ENCODE data around the gene TMEM217.
"Not testable (repeated sequence)": the region's sequence is repeated elsewhere in the genome, so short reads cannot be mapped to it uniquely, and the experiment has no call there.

The TMEM217 gene

DNA sequence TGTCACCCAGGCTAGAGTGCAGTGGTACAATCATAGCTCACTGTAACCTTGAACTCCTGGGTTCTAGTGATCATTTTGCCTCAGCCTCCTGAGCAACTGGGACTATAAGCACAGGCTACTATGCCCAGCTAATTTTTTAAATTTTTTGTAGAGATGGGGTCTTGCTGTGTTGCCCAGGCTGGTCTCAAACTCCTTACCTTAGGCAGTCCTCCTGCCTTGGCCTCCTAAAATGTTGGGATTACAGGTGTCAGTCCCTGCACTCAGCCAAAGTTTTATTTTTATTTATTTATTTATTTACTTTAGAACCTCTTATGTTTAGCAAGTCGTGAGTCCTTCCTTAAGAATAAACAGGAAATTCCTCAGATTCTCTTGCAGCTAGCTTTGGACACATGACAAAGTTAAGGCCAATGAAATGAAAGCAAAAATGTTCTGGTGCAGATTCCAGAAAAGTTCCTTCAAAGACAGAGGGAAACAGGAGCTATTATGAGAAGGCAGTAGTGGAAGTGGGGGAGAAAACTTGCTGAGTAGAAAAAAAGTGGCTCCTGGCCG, 68.9 kb downstream of the TMEM217 start:
- Histone ChIP-seq H3K27ac (no peak overlapping the region), H3K36me3 (replicated peaks) (no peaks in the 10 kb centered on the region), H3K27me3 (replicated peaks) (no peaks in the 10 kb centered on the region), H3K4me3 (ENCODE audit: low read depth, low read length) (no peak overlapping the region)
- no peak for DNase-seq
- TF ChIP-seq, protein P1, sequence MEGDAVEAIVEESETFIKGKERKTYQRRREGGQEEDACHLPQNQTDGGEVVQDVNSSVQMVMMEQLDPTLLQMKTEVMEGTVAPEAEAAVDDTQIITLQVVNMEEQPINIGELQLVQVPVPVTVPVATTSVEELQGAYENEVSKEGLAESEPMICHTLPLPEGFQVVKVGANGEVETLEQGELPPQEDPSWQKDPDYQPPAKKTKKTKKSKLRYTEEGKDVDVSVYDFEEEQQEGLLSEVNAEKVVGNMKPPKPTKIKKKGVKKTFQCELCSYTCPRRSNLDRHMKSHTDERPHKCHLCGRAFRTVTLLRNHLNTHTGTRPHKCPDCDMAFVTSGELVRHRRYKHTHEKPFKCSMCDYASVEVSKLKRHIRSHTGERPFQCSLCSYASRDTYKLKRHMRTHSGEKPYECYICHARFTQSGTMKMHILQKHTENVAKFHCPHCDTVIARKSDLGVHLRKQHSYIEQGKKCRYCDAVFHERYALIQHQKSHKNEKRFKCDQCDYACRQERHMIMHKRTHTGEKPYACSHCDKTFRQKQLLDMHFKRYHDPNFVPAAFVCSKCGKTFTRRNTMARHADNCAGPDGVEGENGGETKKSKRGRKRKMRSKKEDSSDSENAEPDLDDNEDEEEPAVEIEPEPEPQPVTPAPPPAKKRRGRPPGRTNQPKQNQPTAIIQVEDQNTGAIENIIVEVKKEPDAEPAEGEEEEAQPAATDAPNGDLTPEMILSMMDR (IDR thresholded peaks at IDR 0.05; ENCODE audit: low read depth, low read length, missing control alignments) = no peak
- in situ Hi-C loops (cut with HindIII; ENCODE audit: low pct_ligation_motif_present, low sequenced_read_pairs) = no loop called here

DNA sequence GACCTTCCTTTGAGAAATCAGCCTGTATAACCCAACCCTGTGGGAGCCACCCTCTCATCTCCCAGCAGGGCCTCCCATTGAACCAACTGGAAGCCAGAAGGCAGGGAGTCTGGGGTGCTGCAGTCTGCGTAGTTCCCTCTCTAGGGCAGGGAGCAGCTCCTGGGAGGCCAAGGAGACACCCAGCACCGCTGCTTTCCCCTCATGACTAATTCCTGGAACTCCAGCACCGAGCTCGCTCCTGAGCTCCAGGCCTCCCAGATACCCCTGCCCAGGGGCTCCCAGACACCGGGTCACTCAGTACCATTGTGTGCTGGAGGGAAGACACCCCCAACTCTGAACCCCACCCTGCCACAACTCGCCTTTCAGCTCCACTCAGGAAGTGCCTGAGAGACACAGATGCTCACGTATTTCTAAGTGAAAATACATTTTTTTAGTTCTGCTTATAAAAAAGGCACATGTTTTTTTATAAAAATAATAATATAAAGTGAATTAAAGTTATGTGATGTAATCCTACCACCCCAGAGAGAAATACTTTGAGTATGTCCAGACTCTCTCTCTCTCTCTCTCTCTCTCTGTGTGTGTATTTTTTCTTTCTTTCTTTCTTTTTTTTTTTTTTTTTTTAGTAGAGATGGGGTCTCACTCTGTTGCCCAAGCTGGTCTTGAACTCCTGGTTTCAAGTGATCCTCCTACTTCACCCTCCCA, 70.5 kb downstream of the TMEM217 start:
- DNase-seq = no peak
- in situ Hi-C loops (cut with HindIII; ENCODE audit: low pct_ligation_motif_present, low sequenced_read_pairs) = no loop called here
- no peak overlapping the region for H3K27ac ChIP-seq
- TF ChIP-seq, protein P1 (IDR thresholded peaks at IDR 0.05; ENCODE audit: low read depth, low read length, missing control alignments) = no peak
- no peak overlapping the region for H3K4me3 ChIP-seq (ENCODE audit: low read depth, low read length)
- H3K36me3 ChIP-seq (replicated peaks) = no peaks in the 10 kb centered on the region
- H3K27me3 ChIP-seq (replicated peaks) = no peaks in the 10 kb centered on the region

DNA sequence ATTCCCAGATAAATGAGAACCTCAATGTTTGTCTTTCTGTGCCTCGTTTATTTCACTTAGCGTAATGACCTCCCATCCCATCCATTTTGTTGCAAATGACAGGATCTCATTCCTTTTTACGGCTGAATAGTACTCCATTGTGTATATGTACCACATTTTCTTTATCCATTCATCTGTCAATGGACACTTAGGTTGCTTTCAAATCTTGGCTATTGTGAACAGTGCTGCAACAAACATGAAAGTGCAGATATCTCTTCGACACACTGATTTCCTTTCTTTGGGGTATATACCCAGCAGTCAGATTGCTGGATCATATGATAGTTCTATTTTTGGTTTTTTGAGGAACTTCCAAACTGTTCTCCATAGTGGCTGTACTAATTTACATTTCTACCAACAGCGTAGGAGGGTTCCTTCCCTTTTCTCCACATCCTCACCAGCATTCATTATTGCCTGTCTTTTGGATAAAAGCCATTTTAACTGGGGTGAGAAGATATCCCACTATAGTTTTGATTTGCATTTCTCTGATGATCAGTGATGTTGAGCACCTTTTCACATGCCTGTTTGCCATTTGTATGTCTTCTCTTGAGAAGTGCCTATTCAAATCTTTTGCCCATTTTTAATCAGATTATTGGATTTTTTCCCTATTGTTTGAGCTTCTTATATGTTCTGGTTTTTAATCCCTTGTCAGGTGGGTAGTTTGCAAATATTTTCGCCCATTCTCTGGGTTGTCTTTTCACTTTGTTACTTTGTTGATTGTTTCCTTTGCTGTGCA, 71.8 kb downstream of the TMEM217 start:
- H3K36me3 ChIP-seq (replicated peaks); H3K27me3 ChIP-seq (replicated peaks); H3K27ac ChIP-seq; in situ Hi-C loops (cut with HindIII; ENCODE audit: low pct_ligation_motif_present, low sequenced_read_pairs); H3K4me3 ChIP-seq (ENCODE audit: low read depth, low read length); DNase-seq: not testable (repeated sequence)

DNA sequence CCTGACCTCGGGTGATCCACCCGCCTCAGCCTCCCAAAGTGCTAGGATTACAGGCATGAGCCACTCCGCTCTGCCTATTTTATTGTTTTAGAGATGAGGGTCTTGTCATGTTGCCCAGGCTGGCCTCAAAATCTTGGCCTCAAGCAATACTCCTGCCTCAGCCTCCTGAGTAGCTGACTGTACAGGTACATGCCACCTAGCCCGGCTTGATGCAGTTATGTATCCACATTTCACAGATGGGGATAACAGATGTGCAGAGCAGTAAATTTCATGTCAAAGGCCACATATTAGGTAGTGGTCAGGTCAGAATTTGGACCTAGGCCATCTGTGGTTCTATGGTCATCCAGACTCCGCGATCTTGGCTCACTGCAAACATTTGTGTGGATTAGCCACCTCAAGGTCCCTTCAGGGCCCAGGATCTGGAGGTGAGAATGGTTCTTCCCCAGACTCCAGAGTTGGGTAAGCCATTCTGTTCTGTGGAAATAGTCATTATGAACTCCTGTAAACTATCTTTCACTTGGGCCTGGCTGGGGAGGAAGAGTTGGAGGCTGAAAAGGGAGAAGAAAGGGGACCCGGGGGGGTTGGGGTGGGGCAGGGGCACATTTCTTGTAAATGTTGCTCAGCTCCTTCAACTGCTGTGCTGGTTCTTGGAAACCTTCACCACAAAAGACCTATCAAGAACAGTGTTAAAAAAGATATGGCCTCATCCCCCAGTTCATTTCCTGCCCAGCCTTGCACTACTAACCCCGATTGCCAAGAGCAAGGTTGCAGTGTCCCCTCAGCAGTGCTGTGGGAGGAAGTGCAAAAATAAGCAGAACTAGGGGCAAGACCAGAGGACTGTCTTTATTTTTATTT, 75.0 kb downstream of the TMEM217 start:
- H3K27ac ChIP-seq = no peak overlapping the region
- in situ Hi-C loops (cut with HindIII; ENCODE audit: low pct_ligation_motif_present, low sequenced_read_pairs) = no loop called here
- no peaks in the 10 kb centered on the region for H3K36me3 ChIP-seq (replicated peaks)
- no peak for DNase-seq
- TF ChIP-seq, protein P1 (IDR thresholded peaks at IDR 0.05; ENCODE audit: low read depth, low read length, missing control alignments) = no peak
- H3K27me3 ChIP-seq (replicated peaks) = no peaks in the 10 kb centered on the region
- H3K4me3 ChIP-seq (ENCODE audit: low read depth, low read length) = no peak overlapping the region

DNA sequence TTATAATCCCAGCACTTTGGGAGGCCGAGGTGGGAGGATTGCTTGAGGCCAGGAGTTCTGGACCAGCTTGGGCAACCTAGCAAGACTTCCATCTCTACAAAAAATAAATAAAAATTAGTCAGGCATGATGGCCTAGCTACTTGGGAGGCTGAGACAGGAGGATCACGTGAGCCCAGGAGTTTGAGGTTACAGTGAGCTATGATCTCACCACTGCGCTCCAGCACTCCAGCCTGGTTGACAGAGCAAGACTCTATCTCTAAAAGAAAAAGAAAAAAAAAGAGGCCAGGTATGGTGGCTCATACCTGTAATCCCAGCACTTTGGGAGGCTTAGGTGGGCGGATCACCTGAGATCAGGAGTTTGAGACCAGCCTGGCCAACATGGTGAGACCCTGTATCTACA, 77.3 kb downstream of the TMEM217 start:
- H3K27ac ChIP-seq; H3K36me3 ChIP-seq (replicated peaks); H3K27me3 ChIP-seq (replicated peaks); DNase-seq; in situ Hi-C loops (cut with HindIII; ENCODE audit: low pct_ligation_motif_present, low sequenced_read_pairs); H3K4me3 ChIP-seq (ENCODE audit: low read depth, low read length): not testable (repeated sequence)

DNA sequence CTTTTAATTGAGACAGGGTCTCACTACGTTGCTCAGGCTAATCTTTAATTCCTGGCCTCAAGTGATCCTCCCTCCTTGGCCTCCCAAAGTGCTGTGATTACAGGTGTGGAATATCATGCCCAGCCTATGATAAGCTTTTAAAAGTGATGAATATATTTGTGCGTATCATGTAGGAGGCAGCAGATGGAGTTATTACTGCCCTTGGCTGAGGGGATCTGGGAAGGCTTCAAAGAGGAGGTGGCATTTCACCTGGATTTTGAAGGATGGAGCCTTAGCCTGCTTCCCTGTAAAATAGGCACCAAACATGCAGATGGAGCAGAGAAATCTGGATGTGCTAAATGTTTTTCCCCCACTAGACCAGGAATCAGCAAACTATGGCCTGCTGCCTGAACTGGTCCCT, 77.9 kb downstream of the TMEM217 start:
- TF ChIP-seq, protein P1 (IDR thresholded peaks at IDR 0.05; ENCODE audit: low read depth, low read length, missing control alignments) = no peak
- Histone ChIP-seq H3K27ac (no peak overlapping the region), H3K27me3 (replicated peaks) (no peaks in the 10 kb centered on the region), H3K4me3 (ENCODE audit: low read depth, low read length) (no peak overlapping the region), H3K36me3 (replicated peaks) (peaks cover 5% of the 10 kb centered on the region)
- in situ Hi-C loops (cut with HindIII; ENCODE audit: low pct_ligation_motif_present, low sequenced_read_pairs) = no loop called here
- no peak for DNase-seq
